ENCODE measurements around the gene ZNF718. TPM values are rescaled to one million over a fixed set of nuclear protein-coding genes. Genes with fewer than 3 reads are reported as not detected.
"Not testable (repeated sequence)": the region's sequence is repeated elsewhere in the genome, so short reads cannot be mapped to it uniquely, and the experiment has no call there.

Gene ZNF718
- total RNA-seq, 1 donor from 2014 or later: 11.1 TPM

DNA sequence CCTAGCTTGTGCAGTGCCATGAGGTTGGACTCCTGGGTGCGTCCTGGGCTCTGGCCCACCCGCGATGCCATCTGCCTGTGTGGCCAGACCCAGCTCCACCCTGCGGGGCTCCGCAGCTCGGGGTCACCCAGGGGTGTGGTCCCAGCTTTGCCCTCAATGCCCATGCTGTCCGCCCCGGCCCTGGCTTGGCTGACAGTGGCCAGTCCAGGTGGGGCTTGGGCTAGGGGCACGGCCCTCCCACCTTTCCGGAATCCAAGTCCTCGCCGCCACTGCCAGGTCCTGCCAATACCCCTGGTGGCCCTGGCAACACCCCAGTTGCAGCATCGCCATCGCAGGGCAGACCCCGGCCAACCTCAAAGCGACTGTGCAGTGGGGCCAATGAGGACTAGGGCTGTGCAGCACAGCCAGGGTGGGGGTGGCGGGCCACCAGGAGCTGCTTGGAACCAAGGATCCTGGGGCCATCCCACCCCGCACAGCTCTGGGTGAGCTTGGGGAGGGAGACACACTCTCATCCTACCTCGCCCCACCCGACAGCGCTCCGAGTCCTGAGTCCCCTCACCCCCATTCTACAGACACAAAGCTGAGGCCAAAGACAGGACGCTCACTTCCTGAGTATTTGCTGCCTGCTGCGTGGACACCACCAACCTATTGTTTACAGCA is 80.9 kb downstream of the ZNF718 start:
- no peak for DNase-seq (ENCODE audit: low spot score in 2 of 2, unreplicated experiment in 2 of 2)
- Mint-ChIP-seq H3K4me1 (no peaks in the 10 kb centered on the region), H3K27ac (no peak overlapping the region), H3K36me3 (peaks cover 37% of the 10 kb centered on the region), H3K9me3 (peaks cover 50% of the 10 kb centered on the region), H3K27me3 (ENCODE audit: low read depth) (no peaks in the 10 kb centered on the region), H3K4me3 (no peak overlapping the region)
- TF ChIP-seq, protein P1, sequence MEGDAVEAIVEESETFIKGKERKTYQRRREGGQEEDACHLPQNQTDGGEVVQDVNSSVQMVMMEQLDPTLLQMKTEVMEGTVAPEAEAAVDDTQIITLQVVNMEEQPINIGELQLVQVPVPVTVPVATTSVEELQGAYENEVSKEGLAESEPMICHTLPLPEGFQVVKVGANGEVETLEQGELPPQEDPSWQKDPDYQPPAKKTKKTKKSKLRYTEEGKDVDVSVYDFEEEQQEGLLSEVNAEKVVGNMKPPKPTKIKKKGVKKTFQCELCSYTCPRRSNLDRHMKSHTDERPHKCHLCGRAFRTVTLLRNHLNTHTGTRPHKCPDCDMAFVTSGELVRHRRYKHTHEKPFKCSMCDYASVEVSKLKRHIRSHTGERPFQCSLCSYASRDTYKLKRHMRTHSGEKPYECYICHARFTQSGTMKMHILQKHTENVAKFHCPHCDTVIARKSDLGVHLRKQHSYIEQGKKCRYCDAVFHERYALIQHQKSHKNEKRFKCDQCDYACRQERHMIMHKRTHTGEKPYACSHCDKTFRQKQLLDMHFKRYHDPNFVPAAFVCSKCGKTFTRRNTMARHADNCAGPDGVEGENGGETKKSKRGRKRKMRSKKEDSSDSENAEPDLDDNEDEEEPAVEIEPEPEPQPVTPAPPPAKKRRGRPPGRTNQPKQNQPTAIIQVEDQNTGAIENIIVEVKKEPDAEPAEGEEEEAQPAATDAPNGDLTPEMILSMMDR (IDR thresholded peaks at IDR 0.05; ENCODE audit: unreplicated experiment): no peak

DNA sequence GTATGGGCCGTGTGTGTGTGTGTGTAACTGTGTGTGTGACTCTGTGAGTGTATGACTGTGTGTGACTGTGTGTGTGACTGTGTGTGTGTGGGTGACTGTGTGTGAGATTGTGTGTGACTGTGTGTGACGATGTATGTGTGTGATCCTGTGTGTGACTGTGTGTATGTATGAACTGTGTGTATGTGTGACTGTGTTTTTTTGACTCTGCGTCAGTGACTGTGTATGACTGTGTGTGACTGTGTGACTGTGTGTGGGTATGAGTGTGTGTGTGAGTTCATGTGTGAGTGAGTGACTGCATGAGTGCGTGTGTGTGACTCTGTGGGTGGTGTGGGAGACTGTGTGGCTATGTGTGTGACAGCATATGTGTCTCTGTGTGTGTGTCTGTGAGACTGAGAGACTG is 81.8 kb downstream of the ZNF718 start:
- no peak overlapping the region for H3K27ac Mint-ChIP-seq
- peaks cover 35% of the 10 kb centered on the region for H3K36me3 Mint-ChIP-seq
- TF ChIP-seq, protein P1 (IDR thresholded peaks at IDR 0.05; ENCODE audit: unreplicated experiment): no peak
- H3K4me1 Mint-ChIP-seq: no peaks in the 10 kb centered on the region
- peaks cover 43% of the 10 kb centered on the region for H3K9me3 Mint-ChIP-seq
- no peak for DNase-seq (ENCODE audit: low spot score in 2 of 2, unreplicated experiment in 2 of 2)
- H3K27me3 Mint-ChIP-seq (ENCODE audit: low read depth): no peaks in the 10 kb centered on the region
- H3K4me3 Mint-ChIP-seq: no peak overlapping the region

DNA sequence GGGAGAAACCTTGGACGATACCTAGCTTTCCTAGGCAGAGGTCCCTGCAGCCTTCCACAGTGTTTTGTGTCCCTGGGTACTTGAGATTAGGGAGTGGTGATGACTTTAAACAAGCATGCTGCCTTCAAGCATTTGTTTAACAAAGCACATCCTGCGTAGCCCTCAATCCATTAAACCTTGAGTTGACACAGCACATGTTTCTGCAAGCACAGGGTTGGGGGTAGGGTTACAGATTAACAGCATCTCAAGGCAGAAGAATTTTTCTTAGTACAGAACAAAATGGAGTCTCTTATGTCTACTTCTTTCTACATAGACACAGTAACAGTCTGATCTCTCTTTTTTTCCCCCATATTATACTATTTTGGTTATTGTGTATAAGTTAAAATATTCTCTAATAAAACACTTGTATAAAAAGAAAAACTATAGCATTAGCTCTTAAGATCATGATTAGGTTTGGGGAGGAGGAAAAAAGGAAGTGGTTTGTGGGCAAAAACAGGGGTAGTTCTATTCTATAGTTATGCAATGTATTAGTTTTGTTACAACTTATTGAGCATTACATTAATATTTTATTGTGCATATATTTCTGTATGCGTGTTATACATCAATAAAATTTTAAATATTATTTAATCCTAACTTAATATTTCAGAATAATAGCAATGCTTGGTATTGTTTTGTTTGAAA is 84.3 kb downstream of the ZNF718 start:
- H3K36me3 Mint-ChIP-seq: peaks cover 24% of the 10 kb centered on the region

DNA sequence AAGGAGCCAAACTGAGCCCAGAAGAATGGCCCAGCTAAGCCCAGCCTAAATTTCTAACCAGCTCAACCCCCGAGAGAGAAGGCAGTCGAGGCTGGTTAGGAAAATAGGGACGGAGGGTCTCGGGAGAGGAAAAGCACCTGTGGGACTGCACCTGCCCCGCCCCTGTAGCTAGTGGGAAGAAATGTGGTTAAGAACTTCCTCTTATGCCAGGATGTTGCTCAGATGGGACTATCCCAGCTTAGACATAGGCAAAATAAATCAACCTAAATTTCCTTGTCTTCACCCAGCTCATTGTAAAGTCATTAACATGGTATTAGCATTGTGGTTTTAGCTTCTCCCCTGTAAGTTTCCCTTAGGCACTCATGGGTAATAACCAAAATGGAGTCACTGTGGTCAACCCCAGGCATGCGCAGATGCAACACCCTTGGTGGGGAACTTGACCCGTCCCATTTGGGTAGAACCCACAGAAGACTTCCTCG is 86.8 kb downstream of the ZNF718 start:
- Mint-ChIP-seq H3K27ac (no peak overlapping the region), H3K4me1 (peaks cover 3% of the 10 kb centered on the region), H3K9me3 (peaks cover 40% of the 10 kb centered on the region), H3K27me3 (ENCODE audit: low read depth) (no peaks in the 10 kb centered on the region), H3K4me3 (no peak overlapping the region), H3K36me3 (peaks cover 26% of the 10 kb centered on the region)
- no peak for DNase-seq (ENCODE audit: low spot score in 2 of 2, unreplicated experiment in 2 of 2)
- TF ChIP-seq, protein P1 (IDR thresholded peaks at IDR 0.05; ENCODE audit: unreplicated experiment): no peak

More for the DNA sequence above, 84.3 kb downstream of the ZNF718 start:
- H3K27ac Mint-ChIP-seq; H3K4me1 Mint-ChIP-seq; DNase-seq (ENCODE audit: low spot score in 2 of 2, unreplicated experiment in 2 of 2); H3K4me3 Mint-ChIP-seq; H3K27me3 Mint-ChIP-seq (ENCODE audit: low read depth): not testable (repeated sequence)
- peaks cover 33% of the 10 kb centered on the region for H3K9me3 Mint-ChIP-seq

DNA sequence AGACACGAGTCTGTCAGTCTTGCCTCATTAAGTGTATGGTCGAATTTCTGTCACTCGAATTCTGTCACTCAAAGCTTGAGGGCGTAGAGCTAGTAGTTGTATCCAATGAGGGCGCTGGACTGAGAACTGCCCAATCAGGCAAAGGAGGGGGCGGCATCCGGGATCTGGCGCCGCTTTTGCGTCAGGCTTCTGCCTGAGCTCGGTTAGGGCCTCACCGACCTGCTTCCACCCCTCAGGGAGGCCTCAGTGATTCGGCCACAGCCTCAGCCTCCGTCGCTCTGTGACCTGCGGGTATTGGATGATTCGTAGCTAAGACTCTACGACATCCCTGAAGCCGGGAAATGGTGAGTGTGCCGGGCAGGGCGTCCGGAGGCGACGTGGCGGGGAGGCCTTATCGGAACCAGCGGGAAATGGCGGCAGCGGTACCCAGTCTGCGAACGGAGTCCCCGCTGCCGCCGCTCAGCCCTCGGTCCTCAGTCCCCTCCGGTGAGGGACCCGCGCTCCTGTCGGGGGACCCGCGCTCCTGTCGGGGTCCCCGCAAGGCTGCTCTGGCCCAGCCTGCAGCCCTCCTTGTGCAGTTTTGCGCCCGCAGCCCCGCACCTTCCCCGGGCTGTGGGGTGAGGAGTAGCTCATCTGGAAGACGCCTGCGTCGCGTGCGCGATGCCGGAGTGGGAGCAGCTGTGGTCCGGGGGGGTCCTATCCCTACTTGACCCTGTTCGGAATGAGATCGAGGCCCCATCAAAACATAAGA is 88.3 kb downstream of the ZNF718 start:
- peaks cover 23% of the 10 kb centered on the region for H3K36me3 Mint-ChIP-seq
- peaks cover 39% of the 10 kb centered on the region for H3K9me3 Mint-ChIP-seq
- H3K4me1 Mint-ChIP-seq: peaks cover 3% of the 10 kb centered on the region
- no peaks in the 10 kb centered on the region for H3K27me3 Mint-ChIP-seq (ENCODE audit: low read depth)
- H3K27ac Mint-ChIP-seq: peak overlapping the region; percentile 71
- TF ChIP-seq, protein P1 (IDR thresholded peaks at IDR 0.05; ENCODE audit: unreplicated experiment): no peak
- peak in 1 of 2 experiments; percentile 46 for DNase-seq (ENCODE audit: low spot score in 2 of 2, unreplicated experiment in 2 of 2)
- H3K4me3 Mint-ChIP-seq: peak overlapping the region; percentile 76

DNA sequence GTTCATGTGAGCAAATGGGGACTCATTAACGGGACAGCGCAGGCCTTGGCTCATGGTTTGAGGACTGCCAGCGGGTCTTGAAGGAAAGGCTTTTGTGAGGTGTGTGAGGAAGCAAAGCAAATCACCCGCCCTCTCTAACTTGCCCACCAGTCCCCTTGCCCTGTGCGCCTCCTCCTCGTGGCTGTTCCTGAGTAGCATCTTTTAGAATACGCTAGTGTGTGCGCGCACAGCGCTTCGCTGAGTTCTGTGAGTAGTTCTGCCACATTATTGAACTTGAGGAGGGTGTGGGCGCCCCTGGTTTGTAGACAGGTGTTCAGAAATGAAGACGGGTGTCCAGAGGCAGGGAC is 88.9 kb downstream of the ZNF718 start:
- peak overlapping the region; percentile 76 for H3K4me3 Mint-ChIP-seq
- H3K36me3 Mint-ChIP-seq: peaks cover 21% of the 10 kb centered on the region
- not testable (repeated sequence) for H3K27me3 Mint-ChIP-seq (ENCODE audit: low read depth); H3K27ac Mint-ChIP-seq; DNase-seq (ENCODE audit: low spot score in 2 of 2, unreplicated experiment in 2 of 2); H3K4me1 Mint-ChIP-seq
- H3K9me3 Mint-ChIP-seq: peaks cover 38% of the 10 kb centered on the region

Other genes with a start within 250 kb of the ZNF718 start
- gene ZNF595, start 71.2 kb upstream of the ZNF718 start, total RNA-seq: 8.1 to 10.3 TPM (median 10.1 TPM) in 3 replicates
- gene ZNF732, start 181.0 kb downstream of the ZNF718 start, total RNA-seq: 1.6 to 2.7 TPM (median 2.0 TPM) in 3 replicates
- gene ZNF141, start 213.3 kb downstream of the ZNF718 start, total RNA-seq: 28.1 to 32.5 TPM (median 29.8 TPM) in 3 replicates

All from mesothelial cell of epicardium (in vitro differentiated cells).